Skeletal muscle cell (primary cell): ENCODE results near the gene GABARAP.
"Not testable (repeated sequence)": the region's sequence is repeated elsewhere in the genome, so short reads cannot be mapped to it uniquely, and the experiment has no call there.

Source experiments
- DNase-seq: peaks from one replicate; pipeline ENCODE4 v3.0.0-alpha.2; 2010; ENCODE audit warnings: low read depth
- H3K4me3 ChIP-seq: 2 replicates; pipeline ENCODE4 v1.5.1; 2011; ENCODE audit warnings: low read depth, mild to moderate bottlenecking, control low read depth, low read length, moderate library complexity

GABARAP gene

DNA sequence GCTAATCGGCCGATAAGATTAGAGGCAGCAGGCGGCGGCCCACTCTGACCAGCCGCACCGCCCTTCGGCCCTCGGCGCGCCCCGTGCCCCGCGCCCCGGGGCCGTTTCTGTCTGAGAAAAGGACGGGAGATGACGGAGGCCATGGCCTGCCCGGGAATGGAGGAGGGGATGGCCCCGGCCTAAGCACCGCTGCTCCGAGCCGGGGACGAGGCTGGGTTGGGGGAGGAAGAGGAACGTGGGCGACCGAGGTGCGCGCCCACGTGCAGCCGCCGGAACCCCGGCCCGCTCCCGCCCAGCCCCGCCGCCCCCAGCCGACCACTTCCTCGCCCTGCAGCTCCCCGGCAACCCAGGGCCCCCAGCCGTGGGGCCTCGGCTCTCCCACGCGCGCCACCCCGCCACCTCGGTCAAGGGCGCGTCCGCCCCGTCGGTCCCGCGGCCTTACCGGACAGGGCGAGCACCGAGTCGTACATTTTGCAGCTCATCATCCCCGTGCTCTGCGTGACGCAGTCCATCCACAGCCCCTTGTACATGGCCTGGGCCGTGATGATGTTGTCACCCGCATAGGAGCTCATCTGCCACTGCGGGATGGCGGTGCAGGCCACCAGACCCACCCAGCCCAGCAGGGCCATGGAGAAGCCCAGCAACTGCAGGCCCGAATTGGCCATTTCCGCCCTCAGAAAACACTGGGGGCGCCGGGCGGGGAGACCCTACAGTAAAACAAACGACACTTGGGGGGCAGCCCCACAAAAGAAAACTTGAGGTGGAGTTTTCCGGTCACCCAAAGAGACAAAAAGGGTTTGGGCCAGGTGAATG, 19.3 kb upstream of the GABARAP start:
- no peak for DNase-seq
- H3K4me3 ChIP-seq = peak overlapping the region; percentile 40

DNA sequence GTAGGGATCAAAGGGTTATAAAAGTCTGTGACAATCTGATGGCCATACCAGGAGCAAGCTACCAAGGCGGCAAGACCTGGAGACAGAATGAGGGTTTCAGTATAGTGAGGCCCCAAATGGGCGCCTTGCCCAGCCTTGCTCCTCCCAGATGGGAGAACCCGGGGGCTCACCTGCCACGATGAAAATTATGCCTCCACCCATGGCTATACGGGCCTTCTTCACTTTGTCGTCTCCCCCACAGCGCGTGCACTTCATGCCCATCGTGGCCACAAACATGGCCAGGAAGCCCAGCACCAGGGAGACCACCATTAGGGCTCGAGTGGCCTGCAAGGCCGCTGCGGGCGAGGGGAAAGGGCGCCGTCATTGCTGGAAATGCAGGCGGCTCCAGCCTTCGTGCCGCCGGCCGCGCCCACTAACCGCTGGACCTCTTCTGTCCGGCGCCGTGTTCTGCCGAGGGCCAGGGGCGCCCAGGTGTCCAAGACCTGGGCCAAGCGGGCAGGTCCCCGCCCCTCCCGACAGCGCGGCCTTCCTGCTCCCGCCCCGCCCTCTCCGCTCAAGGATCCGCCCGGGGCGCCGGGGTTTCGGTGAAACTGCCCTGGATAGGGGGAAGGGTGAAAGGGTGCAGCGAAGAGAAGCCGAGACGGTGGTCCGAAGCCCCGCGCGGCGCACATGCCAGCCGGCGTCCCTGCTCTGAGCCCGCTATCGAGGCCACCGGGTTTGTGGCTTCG, 18.6 kb upstream of the GABARAP start:
- peak overlapping the region; percentile 40 for H3K4me3 ChIP-seq

DNA sequence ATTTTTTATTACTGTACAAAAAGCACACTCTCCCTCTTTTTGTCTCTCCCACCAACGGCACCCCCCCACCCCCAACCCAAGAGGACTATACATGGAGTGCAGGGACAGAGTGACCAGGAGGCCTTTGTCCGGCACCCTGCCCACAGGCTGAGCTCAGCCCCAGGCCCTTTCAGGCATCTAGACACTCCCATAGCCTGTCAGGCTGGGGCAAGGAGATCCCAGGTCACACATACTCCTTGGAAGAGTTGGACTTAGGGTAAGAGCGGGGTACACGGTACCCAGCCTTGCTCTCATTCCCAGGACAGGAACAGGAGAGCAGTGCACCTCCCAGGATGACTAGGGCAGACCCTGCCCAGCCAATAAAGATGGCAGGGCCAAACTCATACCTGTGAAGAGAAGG, 17.9 kb upstream of the GABARAP start:
- no peak for DNase-seq
- H3K4me3 ChIP-seq = no peak overlapping the region

More for the DNA sequence above, 18.6 kb upstream of the GABARAP start:
- DNase-seq = no peak

DNA sequence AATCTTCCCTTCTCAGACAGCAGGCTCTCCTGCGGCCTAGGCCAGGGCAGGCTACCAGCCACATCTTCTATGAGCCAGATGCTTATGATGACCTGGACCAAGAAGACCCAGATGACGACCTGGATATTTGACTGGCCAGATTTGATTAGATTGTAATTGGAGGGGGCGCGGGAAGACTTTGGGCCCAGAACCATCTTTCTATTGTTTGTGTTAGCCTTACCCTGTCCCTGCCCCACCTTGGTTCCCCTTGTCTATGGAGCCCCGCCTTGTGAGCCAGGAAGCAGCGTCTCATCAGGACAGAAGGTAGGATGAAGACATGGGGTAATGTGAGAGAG, 17.3 kb upstream of the GABARAP start:
- no peak for DNase-seq
- H3K4me3 ChIP-seq = no peak overlapping the region

GRCh38 chr17:7258731-7259554, 16.7 kb upstream of the GABARAP start:
- H3K4me3 ChIP-seq = no peak overlapping the region
- no peak for DNase-seq

- H3K4me3 ChIP-seq = no peak overlapping the region
- DNase-seq = no peak
Observed at GRCh38 chr17:7256766-7257456, 14.7 kb upstream of the GABARAP start.

- H3K4me3 ChIP-seq = no peak overlapping the region
- DNase-seq = no peak
Observed at GRCh38 chr17:7254511-7254910, 12.3 kb upstream of the GABARAP start.

- DNase-seq = no peak
- H3K4me3 ChIP-seq = peak overlapping the region; percentile 87
Observed at GRCh38 chr17:7253082-7253481, 10.8 kb upstream of the GABARAP start.

GRCh38 chr17:7252176-7253043, 10.2 kb upstream of the GABARAP start, which contains the start of gene ELP5:
ELP5 (plus strand) TSS chr17:7252215; CDS start chr17:7252551, 336 bp downstream.
- H3K4me3 ChIP-seq = peak within 1 kb of the TSS; percentile 87
- DNase-seq = peak; percentile 83

DNA sequence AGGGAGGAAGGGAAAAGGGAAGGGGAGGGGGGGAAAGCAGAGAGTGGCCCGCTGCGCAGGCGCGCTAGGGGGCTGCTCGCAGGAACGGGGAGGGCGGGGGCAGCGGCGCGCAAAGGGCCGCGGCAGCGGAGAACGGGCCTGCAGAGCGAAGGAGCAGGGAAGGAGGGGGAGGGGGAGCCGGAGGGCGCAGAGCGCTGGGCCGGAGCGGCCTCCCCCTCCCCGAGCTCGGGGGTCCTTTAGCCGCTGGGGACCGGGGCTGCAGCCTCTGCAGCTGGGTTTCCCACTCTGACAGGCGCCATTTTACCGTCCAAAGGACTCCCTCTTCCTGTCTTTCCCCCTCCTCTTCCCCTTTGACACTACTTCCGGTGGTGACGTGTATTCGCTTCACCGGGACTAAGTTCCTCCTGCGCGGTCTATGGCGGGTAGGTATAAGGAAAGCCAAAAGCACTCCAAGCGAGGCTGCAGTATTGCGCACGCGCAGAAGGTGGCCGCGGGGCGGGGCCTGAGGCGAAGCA, 9.5 kb upstream of the GABARAP start, which contains the start of gene CTDNEP1:
Gene CTDNEP1, minus strand, starts transcription at position 74 of the 515 bp plus-strand sequence. CDS start 438 bp downstream, outside the sequence.
- H3K4me3 ChIP-seq = peak within 1 kb of the TSS; percentile 87
- DNase-seq = peak; percentile 98

- no peak for DNase-seq
- peak overlapping the region; percentile 87 for H3K4me3 ChIP-seq
Observed at GRCh38 chr17:7250695-7251627, 8.7 kb upstream of the GABARAP start.

DNA sequence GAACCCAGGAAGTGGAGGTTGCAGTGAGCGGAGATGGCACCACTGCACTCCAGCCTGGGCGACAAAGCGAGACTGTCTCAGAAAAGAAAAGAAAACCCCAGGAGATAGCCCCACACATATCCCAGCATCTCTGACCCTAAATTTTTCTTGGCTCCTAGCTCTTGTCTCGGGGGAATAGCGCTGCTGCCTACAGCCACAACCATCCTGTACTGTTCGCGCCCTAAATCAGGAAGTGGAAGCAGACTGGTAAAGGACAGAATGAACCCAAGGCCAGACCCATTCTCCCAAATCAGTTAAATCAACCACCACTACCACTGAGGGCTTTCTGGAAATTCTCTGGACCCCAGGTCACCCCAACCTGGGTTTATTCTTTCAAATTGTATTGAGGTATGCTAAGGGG, 7.6 kb upstream of the GABARAP start:
- no peak for DNase-seq
- peak overlapping the region; percentile 87 for H3K4me3 ChIP-seq

DNA sequence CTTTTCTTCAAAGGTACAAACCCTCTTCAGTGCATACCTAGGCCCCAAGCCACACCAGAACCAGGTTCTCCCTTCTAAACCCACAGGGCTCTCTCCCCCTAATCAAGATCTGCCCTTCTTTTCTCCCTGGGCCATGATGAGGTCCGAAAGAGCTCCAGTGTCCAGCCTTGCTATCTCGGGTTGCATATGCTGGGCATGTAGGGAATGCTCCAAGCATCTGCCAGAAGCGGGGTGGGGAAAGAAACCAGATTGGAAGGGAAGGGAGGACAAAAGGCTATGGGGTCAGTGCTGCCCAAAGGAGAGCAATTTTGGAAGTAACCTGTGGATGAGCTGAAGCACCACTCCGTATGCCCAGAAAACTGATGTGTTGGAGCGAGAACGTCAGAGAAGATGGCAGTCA, 7.0 kb upstream of the GABARAP start:
- no peak for DNase-seq
- H3K4me3 ChIP-seq = no peak overlapping the region

GRCh38 chr17:7248796-7249195, 6.5 kb upstream of the GABARAP start:
- no peak overlapping the region for H3K4me3 ChIP-seq

DNA sequence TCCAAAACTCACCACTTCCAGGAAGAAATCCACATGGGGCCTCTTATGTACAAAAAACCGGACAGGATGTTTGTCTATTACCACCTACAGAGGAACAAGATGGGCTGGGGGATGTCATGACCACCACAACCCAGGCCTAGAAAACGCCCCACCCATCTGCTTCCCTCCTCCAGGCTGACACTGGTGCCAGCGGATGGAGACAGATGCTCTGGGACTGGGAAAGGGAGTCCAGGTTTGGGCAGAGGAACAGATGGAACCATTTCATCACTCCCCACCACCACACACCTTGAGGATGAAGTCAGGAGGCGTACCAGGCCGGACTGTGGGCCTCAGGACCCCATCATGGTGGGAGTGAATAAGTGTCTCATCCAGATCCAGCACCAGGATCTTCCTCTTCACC, 4.5 kb upstream of the GABARAP start:
- H3K4me3 ChIP-seq = no peak overlapping the region
- DNase-seq = no peak

More at GRCh38 chr17:7248796-7249195, 6.5 kb upstream of the GABARAP start:
- DNase-seq = no peak

DNA sequence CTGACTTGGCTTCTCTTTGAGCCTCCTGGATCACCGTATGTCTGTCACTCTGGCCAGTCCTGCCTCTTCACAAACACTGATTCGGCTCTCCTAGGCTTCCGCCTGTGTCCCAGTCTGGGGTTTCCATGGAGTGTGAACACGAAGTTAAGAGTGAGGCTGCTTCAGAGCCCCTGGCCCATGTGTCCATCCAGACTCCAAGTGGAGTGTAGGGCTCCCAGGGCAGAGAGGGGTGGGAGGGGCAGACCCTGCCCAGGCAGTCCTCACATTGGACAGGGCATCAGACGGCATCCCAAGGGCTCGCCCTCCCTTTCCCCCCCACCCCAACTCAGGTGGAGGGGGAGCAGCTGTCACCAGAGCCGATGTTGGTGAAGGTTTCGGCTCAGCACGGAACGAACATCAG, 1.6 kb upstream of the GABARAP start:
- not testable (repeated sequence) for H3K4me3 ChIP-seq, DNase-seq

GRCh38 chr17:7243453-7243729, 1.1 kb upstream of the GABARAP start:
- peak overlapping the region; percentile 91 for H3K4me3 ChIP-seq
- no peak for DNase-seq
